ENCODE data around the gene DNAJC12. TPM values are rescaled to one million over a fixed set of nuclear protein-coding genes. Genes with fewer than 3 reads are reported as not detected.
"Not testable (repeated sequence)": the region's sequence is repeated elsewhere in the genome, so short reads cannot be mapped to it uniquely, and the experiment has no call there.

Gene DNAJC12
- total and polyA plus RNA-seq, 8 donors, result 8.7 to 35.5 (median 20.6) TPM

GRCh38 chr10:67780759-67781538, 57.0 kb downstream of the DNAJC12 start:
- no peaks in the 10 kb centered on the region for H3K4me1 ChIP-seq
- ATAC-seq (no peak), FAIRE-seq (no peak), DNase-seq (no peak)
- WGBS, 2 donors, result 39 to 47% methylated on average over 4 of the region's 4 CpGs
- TF ChIP-seq CTCF (IDR thresholded peaks at IDR 0.05), result no peak
- H3K36me3 ChIP-seq, result no peaks in the 10 kb centered on the region
- intact Hi-C loops (cut with DNase I), result loop anchor here in 2 of 3 donors (5.0 to 10.0 kb wide), 2 partner anchors 84 to 96 kb away; partner anchors contain the start of gene CTNNA3 (in 1 of the 2)
- no peaks in the 10 kb centered on the region for H3K27me3 ChIP-seq
- no peak overlapping the region for H3K27ac ChIP-seq
- no peaks in the 10 kb centered on the region for H3K9me3 ChIP-seq
- H3K4me3 ChIP-seq, result no peak overlapping the region

GRCh38 chr10:67780204-67780621, 57.8 kb downstream of the DNAJC12 start:
- not testable (repeated sequence) for H3K4me3 ChIP-seq, H3K27me3 ChIP-seq, DNase-seq, H3K27ac ChIP-seq, H3K4me1 ChIP-seq, H3K36me3 ChIP-seq, FAIRE-seq, H3K9me3 ChIP-seq, ATAC-seq
- intact Hi-C loops (cut with DNase I), result loop anchor here in 2 of 3 donors (5.0 to 10.0 kb wide), 2 partner anchors 83 to 95 kb away; partner anchors contain the start of gene CTNNA3 (in 1 of the 2)
- 28 to 36% methylated on average over 5 of the region's 5 CpGs for WGBS, 2 donors

GRCh38 chr10:67779465-67780203, 58.4 kb downstream of the DNAJC12 start:
- intact Hi-C loops (cut with DNase I), result loop anchor here in 2 of 3 donors (5.0 to 10.0 kb wide), 2 partner anchors 82 to 95 kb away; partner anchors contain the start of gene CTNNA3 (in 1 of the 2)
- ATAC-seq, result peak; percentile 80 to 95 (median 92)
- Histone ChIP-seq H3K4me3 (no peak overlapping the region), H3K9me3 (no peaks in the 10 kb centered on the region), H3K27ac (no peak overlapping the region), H3K36me3 (no peaks in the 10 kb centered on the region), H3K27me3 (no peaks in the 10 kb centered on the region), H3K4me1 (no peaks in the 10 kb centered on the region)
- peak; percentile 90 for FAIRE-seq
- peak; percentile 61 to 71 (median 68) for TF ChIP-seq CTCF (IDR thresholded peaks at IDR 0.05)
- peak in 3 of 6 donors; percentile 54 to 73 (median 63) for DNase-seq
- WGBS, 2 donors, result 0 to 1% methylated on average over 4 of the region's 4 CpGs

- no peaks in the 10 kb centered on the region for H3K4me1 ChIP-seq
These were observed 61.6 kb downstream of the DNAJC12 start for GRCh38 chr10:67776371-67776770.

More at GRCh38 chr10:67776371-67776770, 61.6 kb downstream of the DNAJC12 start:
- DNase-seq (no peak), FAIRE-seq (no peak), ATAC-seq (no peak)
- Histone ChIP-seq H3K27me3 (no peaks in the 10 kb centered on the region), H3K4me3 (no peak overlapping the region), H3K27ac (no peak overlapping the region), H3K9me3 (no peaks in the 10 kb centered on the region), H3K36me3 (no peaks in the 10 kb centered on the region)
- intact Hi-C loops (cut with DNase I), result no loop called here
- WGBS, 2 donors, result 80 to 85% methylated on average over 1 of the region's 1 CpG
- no peak for TF ChIP-seq CTCF (IDR thresholded peaks at IDR 0.05)

All from pancreas (tissue), 10 donors.